GM23338 (cell line): Measurements from ENCODE around the gene MEIG1. TPM values are rescaled to one million over a fixed set of nuclear protein-coding genes. Genes with fewer than 3 reads are reported as not detected.

Source experiments
- ATAC-seq: fragments of 200-7000 bp; cut with Tn5 transposase; 3 replicates; pipeline ENCODE4 v1.9.1; 2020
- DNase-seq: peaks from one replicate; pipeline ENCODE4 v3.0.0-alpha.2; 2015; ENCODE audit warnings: low spot score
- H2AFZ ChIP-seq: fragments of 200-600 bp; sonication (generic); 2 replicates; pipeline ENCODE4 v1.8.0; 2016; ENCODE audit warnings: antibody characterized with exemption, mild to moderate bottlenecking, moderate library complexity
- H3F3A ChIP-seq: fragments of 200-600 bp; sonication (generic); replicated peaks from 2 replicates; pipeline ENCODE4 v1.8.0; 2017; ENCODE audit warnings: antibody characterized with exemption, mixed run types, low read depth
- H3K27ac ChIP-seq: fragments of 200-600 bp; sonication (generic); 2 replicates; pipeline ENCODE4 v1.6.1; 2016; ENCODE audit warnings: low read depth
- H3K27me3 ChIP-seq: fragments of 200-600 bp; sonication (generic); 2 replicates; pipeline ENCODE4 v1.8.0; 2016; ENCODE audit warnings: mild to moderate bottlenecking, mixed run types, moderate library complexity; ENCODE audit not compliant: insufficient read depth
- H3K36me3 ChIP-seq: fragments of 200-600 bp; sonication (generic); 2 replicates; pipeline ENCODE4 v1.8.0; 2016; ENCODE audit warnings: mild to moderate bottlenecking; ENCODE audit not compliant: insufficient read depth
- H3K4me1 ChIP-seq: fragments of 200-600 bp; sonication (generic); 2 replicates; pipeline ENCODE4 v1.8.0; 2016; ENCODE audit warnings: mild to moderate bottlenecking, moderate library complexity; ENCODE audit not compliant: insufficient read depth
- H3K4me2 ChIP-seq: fragments of 200-600 bp; sonication (generic); 2 replicates; pipeline ENCODE4 v1.7.1; 2017; ENCODE audit warnings: mixed run types
- H3K4me3 ChIP-seq: fragments of 200-600 bp; sonication (generic); 2 replicates; pipeline ENCODE4 v1.6.1; 2016; ENCODE audit warnings: mixed run types
- H3K79me2 ChIP-seq: fragments of 200-600 bp; sonication (generic); replicated peaks from 2 replicates; pipeline ENCODE4 v1.8.0; 2017; ENCODE audit warnings: mild to moderate bottlenecking; ENCODE audit not compliant: insufficient read depth
- H3K9me2 ChIP-seq: fragments of 200-600 bp; sonication (generic); 2 replicates; pipeline ENCODE4 v1.8.0; 2017; ENCODE audit not compliant: insufficient read depth
- H4K20me1 ChIP-seq: fragments of 200-600 bp; sonication (generic); replicated peaks from 2 replicates; pipeline ENCODE4 v1.8.0; 2017; ENCODE audit warnings: mild to moderate bottlenecking; ENCODE audit not compliant: insufficient read depth
- H3K27ac Mint-ChIP-seq: 2 replicates; pipeline ENCODE4 v1.8.0; 2020; ENCODE audit warnings: inconsistent platforms, mild to moderate bottlenecking, moderate library complexity, mixed read lengths
- H3K27me3 Mint-ChIP-seq: 3 replicates; pipeline ENCODE4 v1.8.0; 2022; ENCODE audit warnings: low read depth, mild to moderate bottlenecking, moderate library complexity, mixed read lengths, inconsistent platforms; ENCODE audit not compliant: insufficient read depth, poor library complexity
- H3K36me3 Mint-ChIP-seq: 3 replicates; pipeline ENCODE4 v1.8.0; 2021; ENCODE audit warnings: low read depth, mild to moderate bottlenecking, inconsistent platforms, moderate library complexity, mixed read lengths
- H3K4me1 Mint-ChIP-seq: 3 replicates; pipeline ENCODE4 v1.8.0; 2020; ENCODE audit warnings: mild to moderate bottlenecking, inconsistent platforms, mixed read lengths
- H3K4me3 Mint-ChIP-seq: 3 replicates; pipeline ENCODE4 v1.8.0; 2021; ENCODE audit warnings: moderate library complexity, mild to moderate bottlenecking, inconsistent platforms, mixed read lengths
- H3K9me3 Mint-ChIP-seq: 3 replicates; pipeline ENCODE4 v1.8.0; 2020; ENCODE audit warnings: moderate library complexity, mild to moderate bottlenecking, inconsistent platforms, mixed read lengths
- CTCF ChIP-seq, 2 experiments: fragments of 200-600 bp in 1 of 2; sonication (generic) in 1 of 2; conservative IDR thresholded peaks; 2 replicates each; pipeline versions ENCODE4 v1.5.1 to v1.6.1; 2016 to 2017; ENCODE audit warnings: antibody characterized with exemption in 2 of 2, low read depth in 2 of 2, mild to moderate bottlenecking in 2 of 2, moderate library complexity in 1 of 2
- POLR2AphosphoS5 ChIP-seq: IDR thresholded peaks from 2 replicates; pipeline ENCODE4 v1.6.1; 2016; ENCODE audit warnings: antibody characterized with exemption, low read depth
- ZNF462 ChIP-seq: fragments of 250-450 bp; sonication (Bioruptor Pico); IDR thresholded peaks from 2 replicates; pipeline ENCODE4 v1.5.0; 2020; ENCODE audit warnings: mild to moderate bottlenecking, moderate library complexity
- polyA plus RNA-seq: library from polyadenylated mRNA; unstranded; fragments of >200 nt; fragmentation: Nextera tagmentation; extraction: Ambion mirVana; gene quantifications from 2 replicates; pipeline ENCODE4 v1.2.1, GENCODE V29; 2016
- total RNA-seq: library from RNA; depleted of rRNA; stranded (reverse); fragments of >200 nt; shearing (Covaris generic); gene quantifications from 2 replicates; pipeline ENCODE4 v1.2.3, GENCODE V29; 2014
- TF ChIP-seq, protein P1 (sequence below): IDR thresholded peaks from 2 replicates; pipeline ENCODE4 v1.6.1; 2016; ENCODE audit warnings: antibody characterized with exemption

Gene MEIG1
- total and polyA plus RNA-seq, 2 experiments from 2014 or later, result 1.2 TPM; not detected in 1

DNA sequence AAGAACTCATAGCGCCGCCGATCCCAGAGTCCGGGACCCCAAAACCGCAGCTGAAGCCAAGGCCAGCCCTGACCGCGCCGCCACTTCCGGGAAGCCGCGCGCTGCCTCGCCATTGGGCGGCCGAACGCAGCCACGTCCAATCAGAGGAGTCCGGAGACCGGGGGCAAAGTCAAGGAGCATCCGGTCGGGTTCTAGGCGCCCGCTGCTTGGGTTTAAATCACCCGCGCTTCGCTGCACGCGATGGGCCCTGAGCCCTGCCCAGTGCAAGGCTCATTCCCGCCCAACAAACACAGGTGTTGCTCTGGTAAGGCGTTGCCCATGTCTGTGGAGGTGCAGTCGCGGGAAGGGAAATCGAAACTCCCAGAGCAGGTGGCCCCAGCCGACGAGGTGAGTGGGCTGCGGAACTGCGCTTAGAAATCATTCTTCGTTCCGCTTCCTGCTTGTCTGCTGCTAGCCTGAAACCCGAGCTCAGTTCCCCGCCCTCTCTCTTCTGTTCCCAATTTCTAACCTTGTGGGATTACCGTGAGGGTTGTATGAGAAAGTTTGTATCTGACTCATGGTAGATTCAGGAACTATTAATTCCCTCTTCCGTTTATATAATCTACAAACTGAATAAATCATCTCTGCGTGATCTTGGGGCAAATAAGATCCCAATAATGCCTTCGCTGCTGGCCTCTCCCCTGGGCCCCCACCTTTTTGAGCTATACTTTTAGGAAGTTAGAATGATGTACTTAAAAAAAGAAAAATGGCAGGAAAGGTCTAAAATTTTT lies 5.0 kb upstream of the MEIG1 start, which contains the start of gene DCLRE1C:
DCLRE1C (minus strand) TSS at position 96 of the 770 bp plus-strand sequence; CDS start at position 10, 86 bp downstream.
- TF ChIP-seq, protein P1, sequence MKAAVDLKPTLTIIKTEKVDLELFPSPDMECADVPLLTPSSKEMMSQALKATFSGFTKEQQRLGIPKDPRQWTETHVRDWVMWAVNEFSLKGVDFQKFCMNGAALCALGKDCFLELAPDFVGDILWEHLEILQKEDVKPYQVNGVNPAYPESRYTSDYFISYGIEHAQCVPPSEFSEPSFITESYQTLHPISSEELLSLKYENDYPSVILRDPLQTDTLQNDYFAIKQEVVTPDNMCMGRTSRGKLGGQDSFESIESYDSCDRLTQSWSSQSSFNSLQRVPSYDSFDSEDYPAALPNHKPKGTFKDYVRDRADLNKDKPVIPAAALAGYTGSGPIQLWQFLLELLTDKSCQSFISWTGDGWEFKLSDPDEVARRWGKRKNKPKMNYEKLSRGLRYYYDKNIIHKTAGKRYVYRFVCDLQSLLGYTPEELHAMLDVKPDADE, result peak; percentile 77
- peak; percentile 89 for TF ChIP-seq POLR2AphosphoS5
- no peak for TF ChIP-seq CTCF (conservative IDR thresholded peaks at IDR 0.05; ENCODE audit: low read depth in 2 of 2)
- no peak for TF ChIP-seq ZNF462 (CRISPR knock-in tag)
- Mint-ChIP-seq H3K9me3 (no peaks in the 10 kb centered on the region; the same call in 1 of the 3 replicates), H3K27ac (peak within 1 kb of the TSS; percentile 80), H3K4me1 (peaks cover 19% of the 10 kb centered on the region), H3K4me3 (peak within 1 kb of the TSS; percentile 90), H3K36me3 (peaks cover 7% of the 10 kb centered on the region; the same call in 1 of the 3 replicates), H3K27me3 (peaks cover 36% of the 10 kb centered on the region)
- peak within 1 kb of the TSS; percentile 85 for H2AFZ ChIP-seq
- H3K4me1 ChIP-seq, result peaks cover 8% of the 10 kb centered on the region
- ATAC-seq (peak; percentile 93), DNase-seq (peak; percentile 93)
- no peaks in the 10 kb centered on the region; the same call in 1 of the 2 replicates for H3K79me2 ChIP-seq
- peak within 1 kb of the TSS; percentile 83 for H3K27ac ChIP-seq
- H3F3A ChIP-seq, result peaks cover 7% of the 10 kb centered on the region
- H3K4me3 ChIP-seq, result peak within 1 kb of the TSS; percentile 81
- peaks cover 33% of the 10 kb centered on the region for H3K27me3 ChIP-seq
- peaks cover 5% of the 10 kb centered on the region; the same call in 1 of the 2 replicates for H3K36me3 ChIP-seq
- peaks cover 7% of the 10 kb centered on the region for H4K20me1 ChIP-seq
- H3K4me2 ChIP-seq, result peak within 1 kb of the TSS; percentile 97
- H3K9me2 ChIP-seq, result no peaks in the 10 kb centered on the region
